ENCODE data around the gene L2HGDH. TPM values are rescaled to one million over a fixed set of nuclear protein-coding genes. Genes with fewer than 3 reads are reported as not detected.

Gene L2HGDH
- total and polyA plus RNA-seq, 9 of the 15 experiments (the other 6 are each of a cell fraction or from before 2014, with no cell fraction given), result 1.7 to 16.1 (median 10.5) TPM

GRCh38 chr14:50342221-50343078 lies 30.4 kb upstream of the L2HGDH start (continued):
- TF ChIP-seq NKRF (IDR thresholded peaks at IDR 0.05; ENCODE audit: borderline replicate concordance) (no peak), RB1 (IDR thresholded peaks at IDR 0.05; ENCODE audit: low read depth) (peak; percentile 69; the same call in 1 of the 2 replicates), FOXJ2 (tag; IDR thresholded peaks at IDR 0.05) (peak; percentile 74; the same call in 1 of the 2 replicates), EP400 (IDR thresholded peaks at IDR 0.05) (peak; percentile 46; the same call in 1 of the 2 replicates), DLX4 (CRISPR knock-in tag; IDR thresholded peaks at IDR 0.05) (no peak), SETDB1 (IDR thresholded peaks at IDR 0.05; ENCODE audit: low read length) (no peak), ZNF318 (IDR thresholded peaks at IDR 0.05; ENCODE audit: borderline replicate concordance in 1 of 2, low read depth in 1 of 2) (no peak), ZC3H4 (CRISPR knock-in tag; IDR thresholded peaks at IDR 0.05; ENCODE audit: borderline replicate concordance) (no peak), TCF15 (CRISPR knock-in tag; IDR thresholded peaks at IDR 0.05) (no peak), STAG1 (CRISPR knock-in tag; IDR thresholded peaks at IDR 0.05; ENCODE audit: borderline replicate concordance) (no peak), ZNF76 (CRISPR knock-in tag; IDR thresholded peaks at IDR 0.05; ENCODE audit: borderline replicate concordance) (no peak), ZKSCAN1 (IDR thresholded peaks at IDR 0.05; ENCODE audit: low read depth, low read length) (peak; percentile 90), CBX8 (IDR thresholded peaks at IDR 0.05; ENCODE audit: borderline replicate concordance, extremely low read depth, low read depth, low read length, poor library complexity, severe bottlenecking) (no peak), ELF4 (CRISPR knock-in tag; IDR thresholded peaks at IDR 0.05) (no peak), FIP1L1 (IDR thresholded peaks at IDR 0.05; ENCODE audit: low read depth, low read length, poor library complexity, severe bottlenecking) (no peak)
